Esophagus squamous epithelium (tissue), 5 donors: ENCODE data around the gene SERPINA12. TPM values are rescaled to one million over a fixed set of nuclear protein-coding genes. Genes with fewer than 3 reads are reported as not detected.

Source experiments
- DNase-seq: peaks from one replicate; lab custom pipeline; 2025; lab: John Stamatoyannopoulos, UW
- H3K27ac ChIP-seq, 4 donors: fragments of 200-600 bp; sonication (generic); one replicate each; pipeline ENCODE4 v1.5.1; 2016 to 2019; ENCODE audit warnings: mild to moderate bottlenecking in 1 of 4
- H3K27me3 ChIP-seq, 4 donors: fragments of 200-600 bp; sonication (generic); 1 replicate in 3 of 4; 2 replicates in 1 of 4; pipeline versions ENCODE4 v1.5.1 to v1.6.0; 2017 to 2021; ENCODE audit warnings: antibody characterized with exemption in 1 of 4
- H3K36me3 ChIP-seq, 3 donors: fragments of 200-600 bp; sonication (generic); one replicate each; pipeline ENCODE4 v1.5.1; 2016 to 2019
- H3K4me1 ChIP-seq, 3 donors: fragments of 200-600 bp; sonication (generic); one replicate each; pipeline ENCODE4 v1.5.1; 2017 to 2019
- H3K4me3 ChIP-seq, 4 donors: fragments of 200-600 bp; sonication (generic); 1 replicate in 3 of 4; 2 replicates in 1 of 4; pipeline ENCODE4 v1.5.1; 2016 to 2019; ENCODE audit warnings: mild to moderate bottlenecking in 2 of 4, moderate library complexity in 1 of 4
- H3K9me3 ChIP-seq, 3 donors: fragments of 200-600 bp; sonication (generic); one replicate each; pipeline ENCODE4 v1.5.1; 2016 to 2019
- CTCF ChIP-seq, 6 experiments: fragments of 450-650 bp in 4 of 6; fragments of 200-600 bp in 2 of 6; sonication (generic) in 2 of 6; IDR thresholded peaks; one replicate each; pipeline ENCODE4 v1.5.1; 2016 to 2019; ENCODE audit warnings: antibody characterized with exemption in 6 of 6, mild to moderate bottlenecking in 4 of 6, moderate library complexity in 4 of 6
- POLR2A ChIP-seq, 4 donors: fragments of 450-650 bp; IDR thresholded peaks; one replicate each; pipeline ENCODE4 v1.6.1; 2017; ENCODE audit warnings: antibody characterized with exemption in 4 of 4, mild to moderate bottlenecking in 4 of 4, moderate library complexity in 3 of 4
- WGBS, 2 donors: methylation state at CpG; one replicate each; pipeline ENCODE4 v1.1.5; 2018; 5-methylcytosine and 5-hydroxymethylcytosine counted together
- intact Hi-C: fragments of 100-400 bp; cut with DNase I; formaldehyde crosslinking; loops from one replicate; pipeline ENCODE4 v1.15.0; 2022
- total RNA-seq, 4 donors: library from RNA; depleted of rRNA; stranded (reverse); fragments of >200 nt; gene quantifications; one replicate each; pipeline ENCODE4 v1.1.0, GENCODE V29; 2016
- donor health status: DM: yes; HTN: yes; CAD: no.

The SERPINA12 gene
- total RNA-seq, 4 donors from 2014 or later: not detected

DNA sequence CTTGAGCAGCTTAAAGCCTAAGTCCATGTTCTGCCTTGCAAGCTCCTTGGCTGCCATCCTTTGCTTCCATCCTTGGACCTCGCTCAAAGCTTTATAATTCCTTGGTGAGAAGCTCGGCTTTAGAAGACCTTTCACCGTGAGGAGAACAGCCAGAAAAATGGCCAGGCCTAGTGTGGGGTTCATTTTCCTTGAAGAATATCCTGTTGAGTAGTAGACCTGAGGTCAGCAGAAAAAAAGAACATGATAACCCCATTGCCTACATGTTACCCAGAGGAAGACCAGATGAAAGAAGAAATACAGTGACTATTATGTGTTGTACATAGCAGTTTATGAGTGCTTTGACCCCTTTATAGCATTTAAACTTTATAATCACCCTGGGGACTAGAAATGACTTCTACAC is 11.1 kb downstream of the SERPINA12 start:
- H3K27me3 ChIP-seq: peaks cover 0 to 7% (median 0%) of the 10 kb centered on the region in 4 donors
- H3K36me3 ChIP-seq: no peaks in the 10 kb centered on the region
- 70 to 96% methylated on average over 2 to 3 of the region's 3 CpGs for WGBS, 2 donors
- TF ChIP-seq CTCF (IDR thresholded peaks at IDR 0.05): no peak
- no peak for TF ChIP-seq POLR2A (IDR thresholded peaks at IDR 0.05)
- no peaks in the 10 kb centered on the region for H3K9me3 ChIP-seq
- intact Hi-C loops: no loop called here
- H3K4me3 ChIP-seq: no peak overlapping the region
- H3K27ac ChIP-seq: no peak overlapping the region
- no peak for DNase-seq
- peaks cover 0 to 8% (median 7%) of the 10 kb centered on the region in 3 donors for H3K4me1 ChIP-seq

DNA sequence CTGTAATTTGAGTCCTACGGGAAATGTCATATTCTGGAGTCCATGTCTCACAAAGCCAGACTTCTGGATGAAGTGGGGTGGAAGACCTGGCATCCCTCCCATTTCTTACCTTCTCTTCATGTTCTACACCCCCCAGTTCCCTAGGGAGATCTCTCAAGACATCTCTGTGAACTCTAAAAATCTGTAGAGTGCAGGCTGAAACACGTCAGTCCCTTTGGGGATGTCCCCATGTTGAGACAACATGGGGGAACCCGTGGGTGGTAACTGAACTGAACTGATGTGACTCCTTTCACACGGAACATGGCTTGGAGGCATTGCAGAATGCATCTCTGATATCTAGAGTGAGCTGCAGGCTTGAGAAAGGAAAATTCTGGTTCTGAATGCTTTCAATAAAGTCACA is 15.2 kb downstream of the SERPINA12 start:
- no peaks in the 10 kb centered on the region for H3K36me3 ChIP-seq
- TF ChIP-seq POLR2A (IDR thresholded peaks at IDR 0.05): no peak
- no peak for TF ChIP-seq CTCF (IDR thresholded peaks at IDR 0.05)
- H3K4me3 ChIP-seq: no peak overlapping the region
- DNase-seq: no peak
- H3K27ac ChIP-seq: no peak overlapping the region
- intact Hi-C loops: no loop called here
- whole genome bisulfite sequencing, 2 donors: 41 to 58% methylated on average over 4 of the region's 4 CpGs
- H3K4me1 ChIP-seq: no peaks in the 10 kb centered on the region
- peaks cover 0 to 3% (median 0%) of the 10 kb centered on the region in 4 donors for H3K27me3 ChIP-seq
- H3K9me3 ChIP-seq: no peaks in the 10 kb centered on the region

DNA sequence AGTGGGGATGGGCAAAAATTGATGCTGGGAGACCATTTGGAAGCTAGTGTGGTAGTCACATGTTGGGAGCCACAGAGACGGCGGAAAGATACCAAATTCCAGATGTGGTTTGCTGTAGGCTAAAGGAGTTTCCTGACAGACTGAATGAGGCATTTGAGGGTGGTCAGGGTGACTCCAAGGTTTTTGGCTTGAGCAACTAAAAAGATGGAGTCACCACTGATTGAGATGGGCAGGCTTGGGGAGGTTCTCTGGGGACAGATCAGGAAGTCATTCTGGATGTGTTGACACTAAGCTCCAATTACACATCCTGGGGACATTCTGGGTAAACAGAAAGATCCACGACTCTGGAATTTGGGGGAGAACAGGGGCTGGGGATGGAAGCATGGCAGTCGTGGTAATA is 17.8 kb downstream of the SERPINA12 start:
- no peak for TF ChIP-seq POLR2A (IDR thresholded peaks at IDR 0.05)
- no peak for TF ChIP-seq CTCF (IDR thresholded peaks at IDR 0.05)
- 48 to 68% methylated on average over 4 of the region's 4 CpGs for WGBS, 2 donors
- H3K4me1 ChIP-seq: peaks cover 1 to 4% (median 3%) of the 10 kb centered on the region in 3 donors
- H3K9me3 ChIP-seq: no peaks in the 10 kb centered on the region
- no peak overlapping the region for H3K4me3 ChIP-seq
- intact Hi-C loops: no loop called here
- DNase-seq: no peak
- no peaks in the 10 kb centered on the region for H3K36me3 ChIP-seq
- H3K27me3 ChIP-seq: peaks cover 0 to 17% (median 0%) of the 10 kb centered on the region in 4 donors
- no peak overlapping the region for H3K27ac ChIP-seq

GRCh38 chr14:94489336-94489735 is 19.9 kb downstream of the SERPINA12 start:
- Histone ChIP-seq H3K4me3 (no peak overlapping the region), H3K4me1 (peaks cover 4 to 11% (median 9%) of the 10 kb centered on the region in 3 donors), H3K36me3 (no peaks in the 10 kb centered on the region), H3K27ac (no peak overlapping the region), H3K9me3 (no peaks in the 10 kb centered on the region), H3K27me3 (peaks cover 0 to 31% (median 0%) of the 10 kb centered on the region in 4 donors)
- intact Hi-C loops: no loop called here
- TF ChIP-seq POLR2A (IDR thresholded peaks at IDR 0.05): no peak
- no peak for TF ChIP-seq CTCF (IDR thresholded peaks at IDR 0.05)
- 54 to 76% methylated on average over 5 to 8 of the region's 11 CpGs for WGBS, 2 donors
- no peak for DNase-seq

- Histone ChIP-seq H3K27ac (no peak overlapping the region), H3K36me3 (no peaks in the 10 kb centered on the region), H3K4me3 (no peak overlapping the region), H3K9me3 (no peaks in the 10 kb centered on the region), H3K4me1 (peaks cover 4 to 11% (median 9%) of the 10 kb centered on the region in 3 donors), H3K27me3 (peaks cover 0 to 39% (median 0%) of the 10 kb centered on the region in 4 donors)
- intact Hi-C loops: no loop called here
- no peak for DNase-seq
- whole genome bisulfite sequencing, 2 donors: 35 to 38% methylated on average over 4 to 5 of the region's 5 CpGs
- TF ChIP-seq POLR2A (IDR thresholded peaks at IDR 0.05) (no peak), CTCF (IDR thresholded peaks at IDR 0.05) (no peak)
These were observed 22.4 kb downstream of the SERPINA12 start for GRCh38 chr14:94486883-94487282.
